Epithelial cell of proximal tubule (primary cell): ENCODE results near the gene DOCK9. TPM values are rescaled to one million over a fixed set of nuclear protein-coding genes. Genes with fewer than 3 reads are reported as not detected.

Experiments
- DNase-seq: peaks from one replicate; pipeline ENCODE4 v3.0.0-alpha.2; 2011; ENCODE audit warnings: low read depth
- H3K4me3 ChIP-seq: 2 replicates; pipeline ENCODE4 v1.5.1; 2011; ENCODE audit warnings: low read depth, mild to moderate bottlenecking, low read length
- total RNA-seq: library from RNA; depleted of rRNA; stranded (reverse); fragments of >200 nt; gene quantifications from 2 replicates; pipeline ENCODE4 v1.2.3, GENCODE V29; 2015
- TF ChIP-seq, protein P1 (sequence below): conservative IDR thresholded peaks from 2 replicates; pipeline ENCODE4 v1.5.1; 2012; ENCODE audit warnings: low read depth, mild to moderate bottlenecking, low read length

DOCK9 gene
- total RNA-seq, 1 donor from 2014 or later, result 37.6 TPM

DNA sequence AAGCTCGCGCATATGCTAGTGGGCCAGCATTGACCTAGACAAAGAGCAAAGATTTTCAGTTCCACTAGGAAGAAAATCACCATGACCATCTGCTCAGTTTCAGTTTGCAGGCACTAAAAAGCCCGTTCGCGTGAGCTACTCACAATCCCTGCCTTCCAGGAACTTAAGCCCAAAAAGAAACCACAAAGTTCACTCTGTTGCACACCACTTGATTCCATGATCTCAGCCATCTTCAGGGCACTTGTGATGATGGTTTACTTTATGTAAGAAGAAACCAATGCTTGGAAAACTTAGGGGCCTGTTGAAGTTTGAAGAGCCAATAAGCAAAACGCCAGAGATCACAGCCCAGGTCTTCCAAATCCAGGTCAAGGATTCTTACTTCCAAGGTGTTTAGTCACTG lies 180.4 kb downstream of the DOCK9 start:
- TF ChIP-seq, protein P1, sequence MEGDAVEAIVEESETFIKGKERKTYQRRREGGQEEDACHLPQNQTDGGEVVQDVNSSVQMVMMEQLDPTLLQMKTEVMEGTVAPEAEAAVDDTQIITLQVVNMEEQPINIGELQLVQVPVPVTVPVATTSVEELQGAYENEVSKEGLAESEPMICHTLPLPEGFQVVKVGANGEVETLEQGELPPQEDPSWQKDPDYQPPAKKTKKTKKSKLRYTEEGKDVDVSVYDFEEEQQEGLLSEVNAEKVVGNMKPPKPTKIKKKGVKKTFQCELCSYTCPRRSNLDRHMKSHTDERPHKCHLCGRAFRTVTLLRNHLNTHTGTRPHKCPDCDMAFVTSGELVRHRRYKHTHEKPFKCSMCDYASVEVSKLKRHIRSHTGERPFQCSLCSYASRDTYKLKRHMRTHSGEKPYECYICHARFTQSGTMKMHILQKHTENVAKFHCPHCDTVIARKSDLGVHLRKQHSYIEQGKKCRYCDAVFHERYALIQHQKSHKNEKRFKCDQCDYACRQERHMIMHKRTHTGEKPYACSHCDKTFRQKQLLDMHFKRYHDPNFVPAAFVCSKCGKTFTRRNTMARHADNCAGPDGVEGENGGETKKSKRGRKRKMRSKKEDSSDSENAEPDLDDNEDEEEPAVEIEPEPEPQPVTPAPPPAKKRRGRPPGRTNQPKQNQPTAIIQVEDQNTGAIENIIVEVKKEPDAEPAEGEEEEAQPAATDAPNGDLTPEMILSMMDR, result no peak

DNA sequence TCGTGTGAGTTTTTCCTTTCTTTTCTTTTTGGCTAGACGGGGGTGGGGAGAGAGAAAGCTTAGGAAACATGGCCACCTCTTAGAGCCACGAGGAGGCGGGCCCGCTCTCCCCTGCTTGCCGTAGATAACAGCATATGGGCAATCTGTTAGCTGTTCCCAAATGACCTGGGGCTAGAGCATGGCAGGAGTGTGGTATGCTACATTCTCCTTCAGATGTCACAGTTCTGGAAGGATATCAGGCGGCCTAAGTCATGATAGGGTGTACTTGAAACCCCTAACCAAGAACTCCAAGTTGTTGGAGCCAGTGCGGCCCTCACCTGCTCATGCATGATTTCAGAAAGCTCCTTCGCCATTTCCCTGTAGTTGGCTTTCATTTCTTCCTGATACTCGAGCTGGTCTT lies 181.1 kb downstream of the DOCK9 start:
- H3K4me3 ChIP-seq, result no peak overlapping the region
- no peak for DNase-seq
- TF ChIP-seq, protein P1, result no peak

More for the DNA sequence above, 180.4 kb downstream of the DOCK9 start:
- no peak overlapping the region for H3K4me3 ChIP-seq
- no peak for DNase-seq

DNA sequence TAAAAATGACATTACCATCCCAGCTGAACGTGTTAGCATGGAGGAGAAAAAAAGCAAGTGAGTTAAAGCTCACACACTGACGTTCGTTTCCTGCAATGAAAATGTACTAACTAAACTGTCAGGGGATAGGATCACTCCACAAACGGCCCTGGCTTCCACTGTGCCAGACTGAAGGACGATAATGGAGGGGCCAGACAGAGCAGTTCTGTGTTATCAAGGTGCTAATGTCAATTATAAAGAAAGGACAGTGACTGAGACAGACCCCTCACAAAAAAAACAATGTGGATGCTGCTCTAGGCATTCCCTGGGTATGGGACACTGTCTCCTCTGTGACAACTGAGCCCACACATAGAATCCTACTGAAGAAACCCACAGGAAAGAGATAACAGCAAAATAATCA lies 181.7 kb downstream of the DOCK9 start:
- no peak overlapping the region for H3K4me3 ChIP-seq
- no peak for DNase-seq
- TF ChIP-seq, protein P1, result no peak

DNA sequence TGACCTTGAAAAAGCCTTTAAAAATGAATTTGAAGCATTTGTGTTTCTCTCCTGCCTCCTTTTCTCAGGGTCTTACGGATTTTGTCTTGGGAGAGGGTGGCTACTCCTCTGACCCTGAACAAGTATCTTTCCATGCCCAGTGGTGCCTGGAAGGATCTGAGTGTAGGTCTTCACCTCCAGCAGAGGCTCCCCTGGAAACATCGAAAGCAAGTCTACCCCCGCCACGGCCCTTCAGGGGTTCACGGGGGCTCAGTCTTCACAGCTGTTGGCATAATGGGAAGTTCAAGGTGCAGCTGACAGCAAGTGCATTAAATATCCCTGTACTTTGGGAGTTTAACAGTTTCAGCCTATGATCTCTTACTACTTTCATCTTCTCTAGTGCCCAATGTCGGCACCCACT lies 182.6 kb downstream of the DOCK9 start:
- H3K4me3 ChIP-seq, result no peak overlapping the region
- TF ChIP-seq, protein P1, result no peak
- no peak for DNase-seq

DNA sequence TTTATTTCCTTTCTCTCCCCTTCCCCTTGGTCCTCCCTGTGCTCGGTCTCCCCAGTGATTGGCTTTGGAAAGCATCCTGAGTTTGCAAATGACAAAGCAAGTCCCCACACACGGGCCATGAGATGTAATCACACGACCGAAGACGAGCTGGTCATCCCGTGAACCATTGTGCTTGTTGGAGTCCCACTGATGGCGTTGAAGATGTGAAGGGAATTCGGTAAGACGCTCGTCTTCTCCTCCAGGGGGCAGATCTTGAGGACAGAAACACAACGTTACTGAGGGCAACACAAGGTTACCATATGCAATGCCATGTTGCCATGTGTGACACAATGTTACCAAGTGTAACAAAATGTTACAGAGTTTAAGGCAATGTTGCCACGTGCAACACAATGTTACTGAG lies 183.4 kb downstream of the DOCK9 start:
- no peak overlapping the region for H3K4me3 ChIP-seq
- DNase-seq, result no peak
- TF ChIP-seq, protein P1, result no peak

DNA sequence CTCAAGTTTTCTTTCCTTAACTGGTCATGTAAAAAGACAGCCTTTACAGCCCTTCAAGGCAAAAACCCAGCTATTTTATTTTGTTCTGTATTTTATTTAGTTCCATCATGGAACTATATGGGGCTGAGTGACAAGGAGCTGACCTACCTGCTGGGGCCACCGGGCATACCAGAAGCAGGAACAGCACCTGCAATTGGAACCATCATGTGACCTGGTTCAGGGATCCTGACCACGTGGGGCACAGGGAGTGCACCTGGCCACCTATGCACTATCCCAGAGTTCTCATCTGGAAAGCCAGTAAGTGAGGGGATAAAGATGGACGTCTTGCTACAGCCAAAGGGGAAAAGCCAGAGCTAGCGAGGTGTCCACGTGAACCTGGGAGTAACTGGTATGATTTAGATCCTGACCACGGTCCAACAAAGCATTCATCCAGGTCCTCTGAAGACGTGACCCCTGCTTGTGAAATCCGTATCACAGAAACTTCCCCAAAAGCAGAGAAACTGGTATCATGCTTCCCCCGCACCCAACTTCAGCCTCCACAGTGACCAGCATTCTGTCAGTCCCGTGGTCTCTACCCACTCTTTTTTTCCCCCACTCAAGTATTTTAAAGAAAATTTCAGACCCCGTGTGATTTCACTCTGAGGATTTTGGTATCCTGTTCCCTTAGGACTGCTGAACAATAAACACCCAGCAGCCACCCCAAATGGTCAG lies 184.9 kb downstream of the DOCK9 start:
- H3K4me3 ChIP-seq, result no peak overlapping the region
- no peak for DNase-seq
- TF ChIP-seq, protein P1, result no peak

DNA sequence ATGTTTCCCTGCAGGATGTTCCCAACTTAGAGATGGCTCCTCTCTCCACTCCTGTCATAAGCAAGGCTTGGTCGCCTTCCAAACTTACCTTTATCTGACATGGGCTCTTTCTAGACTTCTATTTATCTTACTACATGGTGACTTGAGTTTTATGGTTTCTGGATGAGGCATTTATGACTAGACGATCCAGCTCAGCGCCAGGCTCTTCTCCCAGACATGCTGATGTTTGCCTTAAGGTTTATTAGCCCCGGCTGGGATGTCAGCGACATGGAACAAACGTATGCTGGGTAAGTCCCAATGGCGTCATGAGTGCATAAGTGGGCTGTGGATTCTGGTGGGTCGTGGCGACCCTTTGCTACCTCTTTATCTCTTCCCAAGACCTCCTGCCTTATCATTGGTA lies 185.5 kb downstream of the DOCK9 start:
- DNase-seq, result no peak
- TF ChIP-seq, protein P1, result no peak

More for the DNA sequence above, 185.5 kb downstream of the DOCK9 start:
- no peak overlapping the region for H3K4me3 ChIP-seq
